DND-41 (cell line): ENCODE results near the gene CALCB.

Experiments used
- ATAC-seq: fragments of 200-7000 bp; cut with Tn5 transposase; 3 replicates; pipeline ENCODE4 v1.9.1; 2021; ENCODE audit warnings: low read depth; ENCODE audit not compliant: insufficient read depth
- DNase-seq: peaks from one replicate; pipeline ENCODE4 v3.0.0-alpha.2; 2020
- H2AFZ ChIP-seq: 2 replicates; pipeline ENCODE4 v1.6.0; 2012; ENCODE audit warnings: low read depth, low read length
- H3K27ac ChIP-seq: 2 replicates; pipeline ENCODE4 v1.5.1; 2012; ENCODE audit warnings: low read length, inconsistent platforms
- H3K27me3 ChIP-seq: fragments of 200-600 bp; sonication (generic); 2 replicates; pipeline ENCODE4 v1.6.0; 2012; ENCODE audit warnings: low read length, mild to moderate bottlenecking, inconsistent platforms; ENCODE audit not compliant: insufficient read depth, poor library complexity
- H3K36me3 ChIP-seq: 2 replicates; pipeline ENCODE4 v1.5.1; 2012; ENCODE audit warnings: low read length, inconsistent platforms; ENCODE audit not compliant: insufficient read depth
- H3K4me1 ChIP-seq: 2 replicates; pipeline ENCODE4 v1.5.1; 2012; ENCODE audit warnings: mild to moderate bottlenecking, low read length; ENCODE audit not compliant: insufficient read depth
- H3K4me2 ChIP-seq: 2 replicates; pipeline ENCODE4 v1.6.0; 2012; ENCODE audit warnings: mild to moderate bottlenecking, moderate library complexity, low read length, inconsistent platforms; ENCODE audit not compliant: insufficient read depth
- H3K4me3 ChIP-seq, 2 experiments: fragments of 200-600 bp in 1 of 2; shearing (Covaris generic) in 1 of 2; 2 replicates each; pipeline ENCODE4 v1.5.1; 2012 to 2016; ENCODE audit warnings: inconsistent platforms in 2 of 2, low read length in 2 of 2, mild to moderate bottlenecking in 2 of 2, low read depth in 1 of 2, moderate library complexity in 1 of 2
- H3K79me2 ChIP-seq: 2 replicates; pipeline ENCODE4 v1.6.0; 2012; ENCODE audit warnings: low read length, inconsistent platforms; ENCODE audit not compliant: insufficient read depth
- H3K9ac ChIP-seq: 2 replicates; pipeline ENCODE4 v1.6.0; 2012; ENCODE audit warnings: low read depth, mild to moderate bottlenecking, inconsistent platforms, low read length, moderate library complexity
- H3K9me3 ChIP-seq: 2 replicates; pipeline ENCODE4 v1.5.1; 2012; ENCODE audit warnings: low read length, moderate library complexity, mild to moderate bottlenecking, inconsistent platforms; ENCODE audit not compliant: insufficient read depth, severe bottlenecking
- H4K20me1 ChIP-seq: 2 replicates; pipeline ENCODE4 v1.6.0; 2012; ENCODE audit warnings: low read length; ENCODE audit not compliant: insufficient read depth
- CTCF ChIP-seq: IDR thresholded peaks from 2 replicates; pipeline ENCODE4 v1.5.1; 2012; ENCODE audit warnings: borderline replicate concordance, low read length, moderate library complexity, mild to moderate bottlenecking; ENCODE audit not compliant: poor library complexity, severe bottlenecking; ENCODE audit errors: extremely low read depth
- EZH2 ChIP-seq: IDR thresholded peaks from 3 replicates; pipeline ENCODE4 v1.6.1; 2012; ENCODE audit warnings: borderline replicate concordance, low read depth, mild to moderate bottlenecking, moderate library complexity, low read length, inconsistent platforms; ENCODE audit not compliant: severe bottlenecking

Gene CALCB

GRCh38 chr11:15124528-15124927, 51.1 kb downstream of the CALCB start:
- Histone ChIP-seq H3K9me3 (no peaks in the 10 kb centered on the region), H3K36me3 (no peaks in the 10 kb centered on the region), H3K4me3 (no peak overlapping the region), H2AFZ (no peak overlapping the region), H4K20me1 (no peaks in the 10 kb centered on the region), H3K4me1 (no peaks in the 10 kb centered on the region), H3K27ac (no peak overlapping the region), H3K4me2 (no peak overlapping the region), H3K9ac (no peak overlapping the region), H3K27me3 (peaks cover 46% of the 10 kb centered on the region), H3K79me2 (no peaks in the 10 kb centered on the region)
- no peak for TF ChIP-seq EZH2
- TF ChIP-seq CTCF = no peak
- ATAC-seq (no peak), DNase-seq (no peak)

GRCh38 chr11:15127341-15127740, 53.9 kb downstream of the CALCB start:
- TF ChIP-seq EZH2 (no peak), CTCF (no peak)
- H3K27me3 ChIP-seq = peaks cover 44% of the 10 kb centered on the region
- H3K27ac ChIP-seq = no peak overlapping the region
- no peak overlapping the region for H3K4me2 ChIP-seq
- no peak overlapping the region for H2AFZ ChIP-seq
- no peak for DNase-seq
- no peaks in the 10 kb centered on the region for H4K20me1 ChIP-seq
- no peak overlapping the region for H3K4me3 ChIP-seq
- H3K9ac ChIP-seq = no peak overlapping the region
- H3K4me1 ChIP-seq = no peaks in the 10 kb centered on the region
- no peaks in the 10 kb centered on the region for H3K9me3 ChIP-seq
- H3K79me2 ChIP-seq = no peaks in the 10 kb centered on the region
- ATAC-seq = no peak
- no peaks in the 10 kb centered on the region for H3K36me3 ChIP-seq
